ELR (cell line): Measurements from ENCODE around the gene P2RY13.

Experiments
- DNase-seq: peaks from one replicate; pipeline ENCODE4 v3.0.0-alpha.2; 2015; ENCODE audit warnings: low read depth

Gene P2RY13

GRCh38 chr3:151320131-151320530, 9.2 kb downstream of the P2RY13 start:
- DNase-seq: no peak

- DNase-seq: peak; percentile 60
Observed at GRCh38 chr3:151319628-151320027, 9.7 kb downstream of the P2RY13 start.

GRCh38 chr3:151318991-151319390, 10.4 kb downstream of the P2RY13 start:
- no peak for DNase-seq

- DNase-seq: peak; percentile 50
Observed at GRCh38 chr3:151318313-151318712, 11.0 kb downstream of the P2RY13 start.

GRCh38 chr3:151316267-151316991, 12.9 kb downstream of the P2RY13 start, which contains the start of gene GPR87:
Gene GPR87, minus strand, starts transcription at chr3:151316820. Its CDS starts 16,720 bp downstream, at chr3:151300100.
- peak; percentile 80 for DNase-seq

- DNase-seq: no peak
Observed at GRCh38 chr3:151315846-151316245, 13.5 kb downstream of the P2RY13 start.

GRCh38 chr3:151315136-151315535, 14.2 kb downstream of the P2RY13 start:
- DNase-seq: peak; percentile 62

- no peak for DNase-seq
Observed at GRCh38 chr3:151314593-151314992, 14.8 kb downstream of the P2RY13 start.

GRCh38 chr3:151314137-151314536, 15.2 kb downstream of the P2RY13 start:
- DNase-seq: no peak

- no peak for DNase-seq
Observed at GRCh38 chr3:151312972-151313371, 16.4 kb downstream of the P2RY13 start.

- DNase-seq: no peak
Observed at GRCh38 chr3:151309566-151309965, 19.8 kb downstream of the P2RY13 start.

GRCh38 chr3:151307583-151308488, 21.5 kb downstream of the P2RY13 start:
- peak; percentile 64 for DNase-seq

- DNase-seq: no peak
Observed at GRCh38 chr3:151307131-151307530, 22.2 kb downstream of the P2RY13 start.

GRCh38 chr3:151306168-151306810, 23.1 kb downstream of the P2RY13 start:
- DNase-seq: no peak

- peak; percentile 65 for DNase-seq
Observed at GRCh38 chr3:151305775-151306151, 23.6 kb downstream of the P2RY13 start.

- DNase-seq: peak; percentile 97
Observed at GRCh38 chr3:151305060-151305774, 24.1 kb downstream of the P2RY13 start.

GRCh38 chr3:151303751-151304150, 25.6 kb downstream of the P2RY13 start:
- DNase-seq: no peak

- DNase-seq: peak; percentile 93
Observed at GRCh38 chr3:151301787-151302186, 27.6 kb downstream of the P2RY13 start.

- no peak for DNase-seq
Observed at GRCh38 chr3:151300539-151300938, 28.8 kb downstream of the P2RY13 start.

- DNase-seq: no peak
Observed at GRCh38 chr3:151299006-151299405, 30.3 kb downstream of the P2RY13 start.

- DNase-seq: no peak
Observed at GRCh38 chr3:151297429-151297828, 31.9 kb downstream of the P2RY13 start.

GRCh38 chr3:151296226-151296625, 33.1 kb downstream of the P2RY13 start:
- no peak for DNase-seq
